Panc1 (cell line): Measurements from ENCODE around the gene NSRP1.

ENCODE experiments used
- POLR2AphosphoS5 ChIP-seq: IDR thresholded peaks from 2 replicates; pipeline ENCODE4 v1.6.1; 2012; ENCODE audit warnings: mild to moderate bottlenecking, low read depth, low read length, moderate library complexity
- TCF7L2 ChIP-seq: IDR thresholded peaks from 2 replicates; pipeline ENCODE4 v1.6.1; 2011; ENCODE audit warnings: mild to moderate bottlenecking, low read depth, low read length, inconsistent platforms
- TF ChIP-seq, protein P1 (sequence below): fragments of 450-650 bp; IDR thresholded peaks from 2 replicates; pipeline ENCODE4 v1.5.1; 2017; ENCODE audit warnings: mild to moderate bottlenecking

DNA sequence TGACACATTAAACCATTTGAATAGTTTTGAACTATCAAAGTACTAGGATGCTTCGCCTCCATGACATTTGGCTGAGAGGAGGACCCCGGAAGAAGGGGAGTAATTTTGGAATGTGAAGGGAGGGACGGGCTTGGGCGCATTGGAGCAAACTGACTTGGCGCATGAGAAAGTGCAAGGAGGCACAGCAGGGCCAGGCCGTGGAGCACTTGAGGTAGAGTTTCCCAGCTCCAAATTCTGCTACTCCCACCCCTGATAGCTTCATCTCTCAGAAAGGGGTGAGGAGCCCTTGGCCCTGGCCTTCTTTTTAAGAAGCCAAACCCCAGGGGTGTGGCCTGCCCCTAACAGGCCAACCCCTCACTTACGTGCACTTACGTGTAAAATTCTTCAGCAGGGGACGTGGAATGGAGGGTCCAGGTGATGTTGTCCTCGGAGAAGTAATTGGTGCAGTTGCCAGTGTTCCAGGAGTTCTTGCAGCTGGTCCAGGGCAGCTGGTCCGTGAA, 101.2 kb downstream of the NSRP1 start:
- TF ChIP-seq, protein P1, sequence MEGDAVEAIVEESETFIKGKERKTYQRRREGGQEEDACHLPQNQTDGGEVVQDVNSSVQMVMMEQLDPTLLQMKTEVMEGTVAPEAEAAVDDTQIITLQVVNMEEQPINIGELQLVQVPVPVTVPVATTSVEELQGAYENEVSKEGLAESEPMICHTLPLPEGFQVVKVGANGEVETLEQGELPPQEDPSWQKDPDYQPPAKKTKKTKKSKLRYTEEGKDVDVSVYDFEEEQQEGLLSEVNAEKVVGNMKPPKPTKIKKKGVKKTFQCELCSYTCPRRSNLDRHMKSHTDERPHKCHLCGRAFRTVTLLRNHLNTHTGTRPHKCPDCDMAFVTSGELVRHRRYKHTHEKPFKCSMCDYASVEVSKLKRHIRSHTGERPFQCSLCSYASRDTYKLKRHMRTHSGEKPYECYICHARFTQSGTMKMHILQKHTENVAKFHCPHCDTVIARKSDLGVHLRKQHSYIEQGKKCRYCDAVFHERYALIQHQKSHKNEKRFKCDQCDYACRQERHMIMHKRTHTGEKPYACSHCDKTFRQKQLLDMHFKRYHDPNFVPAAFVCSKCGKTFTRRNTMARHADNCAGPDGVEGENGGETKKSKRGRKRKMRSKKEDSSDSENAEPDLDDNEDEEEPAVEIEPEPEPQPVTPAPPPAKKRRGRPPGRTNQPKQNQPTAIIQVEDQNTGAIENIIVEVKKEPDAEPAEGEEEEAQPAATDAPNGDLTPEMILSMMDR: no peak
- no peak for TF ChIP-seq POLR2AphosphoS5
- TF ChIP-seq TCF7L2: no peak
